CD4-positive, alpha-beta T cell treated with Interleukin-2 at 100 ng/mL for 4 hours (primary cell): ENCODE results near the gene ANGEL1.

Experiments used
- DNase-seq: peaks from one replicate; pipeline ENCODE4 v3.0.0-alpha.2; 2020; ENCODE audit warnings: low spot score

The ANGEL1 gene

DNA sequence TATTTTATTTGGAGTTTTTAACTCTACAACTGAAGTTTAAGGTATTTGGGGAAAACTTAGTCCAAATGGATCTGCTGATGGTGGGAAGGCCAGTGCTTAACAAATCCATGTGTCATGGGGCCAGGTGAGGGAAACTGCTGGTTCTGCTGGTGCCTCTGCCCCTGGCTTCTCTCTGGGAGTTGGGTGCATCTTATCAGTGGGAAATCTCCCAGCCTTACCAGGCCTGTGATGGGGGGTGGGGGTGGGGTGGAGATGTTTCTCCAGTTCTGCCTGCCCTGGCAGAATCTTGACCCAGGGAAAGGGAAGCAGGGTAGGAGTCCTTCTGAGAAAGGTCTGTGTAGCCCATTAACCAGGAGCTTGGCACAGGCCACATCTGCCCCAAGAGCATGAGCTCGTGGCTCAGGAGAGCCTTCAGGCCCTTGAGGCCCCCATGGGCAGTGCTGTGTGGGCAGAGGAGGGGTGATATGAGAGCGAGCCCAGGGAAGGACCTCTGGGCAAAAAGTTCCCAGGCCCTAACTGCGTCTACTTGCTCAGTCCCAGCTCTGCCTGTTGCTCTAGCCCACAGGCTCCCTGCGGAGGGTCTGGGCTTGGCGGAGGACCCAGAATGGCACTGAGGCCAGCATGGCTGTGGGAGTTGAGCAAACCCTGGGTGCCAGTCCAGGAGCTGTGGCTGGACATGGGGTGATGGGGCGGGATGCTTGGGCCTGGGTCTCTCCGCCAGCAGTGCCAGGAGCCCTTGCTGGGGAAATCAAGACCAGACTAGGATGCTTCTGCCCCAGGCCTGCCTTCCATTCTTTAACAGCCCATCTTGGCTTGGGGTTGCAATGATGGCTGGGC, 33.2 kb downstream of the ANGEL1 start:
- DNase-seq: no peak

DNA sequence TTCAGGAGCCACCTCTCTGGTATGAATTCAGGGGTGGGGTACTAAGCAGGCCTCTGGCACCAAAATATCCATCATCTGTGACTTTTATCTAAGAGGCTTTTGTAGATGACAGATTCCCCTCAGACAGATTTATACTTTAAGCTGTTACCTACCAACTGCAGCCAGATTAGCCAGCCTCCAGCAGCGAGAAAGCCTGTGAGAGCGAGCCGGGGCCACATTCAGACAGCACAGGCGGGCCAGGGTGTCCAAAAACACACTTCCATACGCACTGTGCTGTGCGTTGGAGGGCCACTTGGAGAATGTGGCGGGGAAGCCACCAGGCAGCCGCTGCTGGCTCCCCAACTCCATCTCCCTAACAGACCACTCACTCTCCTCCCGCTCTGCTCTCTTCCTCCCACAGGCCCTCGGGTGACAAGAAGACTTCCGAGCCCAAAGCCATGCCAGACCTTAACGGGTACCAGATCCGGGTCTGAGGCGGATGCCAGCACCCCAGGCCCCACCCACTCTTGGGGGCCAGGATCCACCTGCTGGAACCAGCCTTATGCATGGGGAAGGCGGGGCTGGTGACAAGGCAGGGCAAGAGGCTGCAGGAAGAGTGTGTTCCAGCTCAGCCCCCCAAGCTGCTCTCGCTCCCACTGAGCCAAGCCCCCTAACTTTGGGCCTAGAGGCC, 34.0 kb downstream of the ANGEL1 start:
- DNase-seq: no peak

DNA sequence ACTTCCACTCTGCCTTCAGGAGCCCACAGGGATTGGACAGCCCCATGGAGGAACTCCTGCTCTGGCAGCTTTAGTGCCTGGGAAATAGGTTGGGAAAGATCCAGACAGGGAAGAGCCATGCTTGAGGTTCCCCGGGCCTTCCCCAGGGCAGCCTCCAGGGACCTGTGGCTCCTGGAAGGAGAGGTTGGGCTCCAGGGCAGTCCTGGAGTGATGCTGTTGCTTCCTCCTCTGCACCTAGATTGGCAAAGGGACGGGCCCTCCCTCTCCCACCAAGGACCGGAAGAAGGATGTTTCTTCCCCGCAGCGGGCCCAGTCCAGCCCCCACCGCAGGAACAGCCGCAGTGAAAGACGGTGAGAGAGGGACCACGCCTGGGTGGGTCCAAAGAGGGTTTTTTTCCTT, 35.0 kb downstream of the ANGEL1 start:
- DNase-seq: no peak

DNA sequence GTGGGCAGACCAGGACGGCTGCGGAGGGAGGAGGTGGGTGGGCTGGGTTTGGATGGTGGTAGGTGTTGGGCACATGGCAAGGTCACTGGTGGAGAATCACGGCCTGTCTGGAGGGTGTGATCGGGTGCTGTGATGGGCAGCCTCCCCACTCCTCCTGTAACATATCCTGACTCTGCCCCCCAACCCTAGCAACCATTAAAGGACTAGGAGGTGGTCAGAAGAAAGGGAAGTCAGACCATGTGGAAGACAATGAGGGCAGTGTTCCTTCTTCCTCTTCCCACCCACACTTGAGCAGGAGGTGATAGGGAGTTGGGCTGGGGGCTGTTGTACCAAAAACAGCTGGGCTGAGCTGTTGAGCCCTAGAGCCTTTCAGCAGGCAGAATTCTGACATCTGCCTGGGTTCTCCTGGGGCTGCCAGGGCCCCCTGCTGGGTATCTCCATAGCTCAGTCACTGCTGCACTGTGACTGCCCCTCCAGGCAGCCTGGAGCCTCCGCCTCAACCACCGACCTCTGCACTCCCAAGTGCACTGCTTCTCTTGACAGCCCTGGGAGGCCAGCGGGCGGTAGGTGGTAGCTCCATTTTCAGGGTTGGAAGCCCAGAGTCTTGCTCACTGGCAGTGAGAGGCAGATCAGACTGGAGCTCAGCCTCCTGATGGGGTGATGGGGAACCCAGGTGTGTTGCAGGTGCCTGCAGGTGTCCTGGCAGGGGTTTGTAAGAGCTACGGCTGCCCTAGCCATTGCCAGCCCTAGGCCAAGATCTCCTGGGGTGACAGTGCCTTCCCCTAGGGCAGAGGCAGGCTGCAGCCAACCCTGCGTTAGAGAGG, 36.0 kb downstream of the ANGEL1 start:
- DNase-seq: no peak

DNA sequence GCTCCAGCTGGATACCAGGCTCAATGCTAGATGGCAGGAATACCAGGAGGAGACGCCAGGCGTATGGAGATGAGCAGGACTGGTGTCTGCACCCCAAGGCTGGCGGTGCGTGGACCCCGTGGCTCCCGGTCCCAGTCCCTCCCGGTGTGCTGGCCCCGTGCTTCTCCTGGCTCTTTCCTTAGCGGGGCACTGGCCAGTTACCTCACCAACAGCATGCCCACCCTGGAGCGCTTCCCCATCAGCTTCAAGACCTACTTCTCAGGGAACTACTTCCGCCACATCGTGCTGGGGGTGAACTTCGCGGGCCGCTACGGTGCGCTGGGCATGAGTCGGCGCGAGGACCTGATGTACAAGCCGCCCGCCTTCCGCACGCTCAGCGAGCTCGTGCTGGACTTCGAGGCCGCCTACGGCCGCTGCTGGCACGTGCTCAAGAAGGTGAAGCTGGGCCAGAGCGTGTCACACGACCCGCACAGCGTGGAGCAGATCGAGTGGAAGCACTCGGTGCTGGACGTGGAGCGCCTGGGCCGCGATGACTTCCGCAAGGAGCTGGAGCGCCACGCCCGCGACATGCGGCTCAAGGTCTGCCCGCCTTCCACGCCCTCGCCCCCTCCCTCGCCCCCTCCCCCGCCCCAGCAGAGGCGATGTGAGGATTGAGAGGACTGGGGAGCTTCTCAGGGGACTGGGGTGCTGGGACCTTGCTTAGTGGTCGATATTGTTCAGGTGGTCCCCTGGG, 36.8 kb downstream of the ANGEL1 start:
- no peak for DNase-seq

DNA sequence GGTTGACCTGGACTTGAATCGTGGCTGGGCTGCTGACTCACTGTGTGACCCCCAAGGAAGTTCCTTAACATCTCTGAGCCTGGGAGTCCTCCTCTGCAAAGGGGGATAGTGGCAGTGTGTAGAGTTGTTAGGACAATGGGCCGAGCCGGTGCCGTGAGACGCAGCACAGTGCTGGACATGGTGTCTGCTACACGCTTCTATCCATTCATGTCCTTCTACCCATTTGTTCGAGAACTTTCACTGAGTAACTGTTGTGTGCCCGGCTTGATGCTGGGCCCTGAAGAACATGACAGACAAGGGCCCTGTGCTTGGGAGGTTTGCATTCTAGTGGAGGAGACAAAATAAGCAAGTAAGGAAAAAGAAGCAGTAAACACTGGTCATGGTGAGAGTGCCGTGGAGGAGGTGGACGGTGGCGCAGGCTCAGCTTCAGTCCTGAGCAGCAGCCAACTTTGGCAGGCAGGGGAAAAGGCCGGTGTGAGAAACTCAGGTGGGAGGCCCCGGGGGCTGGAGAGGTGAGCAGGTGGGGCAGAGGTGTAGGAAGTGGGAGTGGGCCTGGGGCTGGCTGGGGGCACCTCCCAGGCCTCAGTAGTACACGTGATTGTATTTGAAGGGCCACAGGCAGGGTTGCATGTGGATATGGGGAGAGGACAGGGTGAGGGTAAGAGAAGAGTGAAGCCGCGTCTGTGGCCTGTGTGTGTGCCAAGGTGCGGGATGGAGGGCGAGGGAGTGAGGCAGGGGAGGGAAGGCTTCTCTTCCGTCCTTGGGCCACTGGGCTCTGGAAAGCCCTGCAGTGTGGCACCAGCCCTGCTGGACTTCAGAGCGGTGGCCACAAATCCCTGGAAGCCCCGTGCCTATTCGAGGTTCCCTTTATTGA, 37.6 kb downstream of the ANGEL1 start:
- no peak for DNase-seq

DNA sequence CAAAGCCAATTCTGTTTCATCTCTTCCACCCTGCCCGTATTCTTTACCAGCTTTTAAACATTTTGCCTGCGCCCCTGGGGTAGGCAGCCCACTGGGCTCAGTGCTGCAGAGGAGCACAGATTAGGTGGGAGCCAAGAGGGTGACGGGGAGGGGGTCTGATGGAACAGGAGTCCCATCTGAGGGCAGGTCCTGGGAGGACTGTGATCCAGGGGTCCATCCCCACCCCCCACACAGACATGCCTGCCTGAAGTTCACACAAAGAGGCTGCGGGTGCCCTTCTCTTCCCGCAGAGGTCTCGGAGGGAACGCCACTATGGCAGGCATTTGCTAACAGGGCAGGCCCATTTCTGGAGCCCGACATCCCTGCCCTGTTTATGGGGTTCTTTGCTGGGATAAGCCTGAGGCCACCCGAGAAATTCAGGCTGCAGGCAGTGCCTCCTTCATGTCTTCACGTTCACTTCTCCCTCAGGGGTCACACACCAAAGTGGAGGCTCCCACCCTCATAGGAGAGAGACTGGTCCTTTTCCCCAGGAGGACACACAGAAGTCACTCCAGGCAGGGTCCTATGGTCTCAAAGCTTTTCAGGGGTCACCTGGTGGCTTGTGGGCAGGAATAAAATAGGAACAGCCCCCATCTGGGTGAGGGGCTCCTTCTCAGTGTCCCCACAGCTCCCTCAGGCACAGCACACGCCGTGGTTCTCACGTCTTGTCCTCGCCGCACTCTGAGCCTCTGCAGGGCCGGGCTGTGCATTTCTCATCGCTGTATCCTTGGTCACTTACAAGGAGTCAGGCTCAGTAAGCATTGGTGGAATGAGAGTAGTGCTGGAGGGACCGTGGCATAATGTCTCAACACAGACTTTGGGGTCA, 38.5 kb downstream of the ANGEL1 start:
- DNase-seq: no peak

DNA sequence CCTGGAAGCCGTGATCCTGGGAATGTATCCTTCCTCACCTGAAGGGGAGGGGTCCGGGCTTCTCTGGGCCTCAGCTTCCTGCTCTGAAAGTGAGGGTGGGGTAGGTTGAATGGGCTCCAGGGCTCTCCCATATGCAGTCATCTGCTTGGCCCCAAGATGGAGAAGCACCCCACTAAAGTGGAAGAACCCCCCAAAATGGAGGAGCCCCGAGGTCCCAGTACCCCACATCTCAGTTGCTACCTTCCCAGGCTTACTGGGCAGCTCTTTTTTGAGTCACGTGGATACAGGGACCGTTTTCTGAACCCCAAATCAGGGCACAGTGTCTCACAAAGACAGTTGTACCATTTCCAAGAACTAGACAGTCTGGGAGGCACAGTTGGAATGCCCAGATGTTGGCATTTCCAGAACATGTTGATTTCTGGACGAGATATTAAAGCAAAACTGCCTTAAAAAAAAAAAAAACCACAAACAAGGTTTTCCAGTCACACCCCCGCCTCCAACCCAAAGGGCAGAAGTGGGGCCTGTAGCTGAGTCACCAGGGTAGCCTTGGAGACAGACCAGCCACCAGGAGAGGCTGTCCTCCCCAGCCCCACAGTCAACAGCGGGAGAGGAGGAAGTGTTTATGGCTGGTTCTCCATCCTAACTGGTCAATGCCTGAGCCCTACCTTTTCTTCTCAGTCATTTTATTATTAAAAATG, 39.3 kb downstream of the ANGEL1 start:
- peak; percentile 19 for DNase-seq

DNA sequence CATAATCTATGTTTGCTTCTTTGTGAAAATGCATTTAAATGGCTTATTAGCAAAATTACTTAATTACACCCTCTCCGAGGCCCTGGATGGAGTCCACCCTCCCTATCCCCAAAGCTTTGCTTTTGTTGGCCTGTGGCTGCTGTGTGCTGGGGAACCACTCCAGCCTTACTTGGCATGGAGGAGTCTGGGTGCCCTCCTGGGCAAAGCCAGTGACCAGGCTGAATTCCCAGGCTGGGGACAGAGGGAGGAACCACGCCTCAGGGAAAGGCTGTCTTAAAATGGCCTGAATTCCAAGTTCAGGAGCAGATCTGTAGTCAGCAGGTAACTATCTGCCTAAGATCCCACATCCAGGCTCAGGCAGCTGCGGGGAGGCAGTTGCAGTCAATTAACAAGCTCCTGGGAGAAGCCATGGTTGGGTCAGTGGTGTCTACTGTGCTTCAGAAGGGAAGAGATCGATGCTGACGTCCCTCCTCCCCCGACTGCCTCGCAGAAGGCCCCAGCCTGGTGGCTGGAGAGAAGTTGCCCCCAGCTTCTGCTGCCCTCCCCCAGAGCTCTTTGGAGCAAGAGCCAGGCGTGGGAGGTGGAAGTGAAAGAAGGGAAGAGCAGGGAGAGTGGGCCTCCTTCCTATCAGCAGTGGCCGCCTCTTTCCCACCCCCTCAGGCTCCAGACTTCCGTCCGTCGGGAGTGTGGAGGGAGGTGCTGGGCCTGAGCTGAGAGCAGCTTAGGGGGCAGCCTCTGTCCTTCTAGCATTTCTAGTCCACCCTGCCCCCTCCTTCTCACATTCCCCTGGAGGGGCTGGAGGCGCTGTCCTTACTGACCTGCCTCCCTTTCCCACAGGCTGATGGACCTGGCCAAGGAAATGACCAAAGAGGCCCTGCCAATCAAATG, 40.1 kb downstream of the ANGEL1 start:
- DNase-seq: no peak

DNA sequence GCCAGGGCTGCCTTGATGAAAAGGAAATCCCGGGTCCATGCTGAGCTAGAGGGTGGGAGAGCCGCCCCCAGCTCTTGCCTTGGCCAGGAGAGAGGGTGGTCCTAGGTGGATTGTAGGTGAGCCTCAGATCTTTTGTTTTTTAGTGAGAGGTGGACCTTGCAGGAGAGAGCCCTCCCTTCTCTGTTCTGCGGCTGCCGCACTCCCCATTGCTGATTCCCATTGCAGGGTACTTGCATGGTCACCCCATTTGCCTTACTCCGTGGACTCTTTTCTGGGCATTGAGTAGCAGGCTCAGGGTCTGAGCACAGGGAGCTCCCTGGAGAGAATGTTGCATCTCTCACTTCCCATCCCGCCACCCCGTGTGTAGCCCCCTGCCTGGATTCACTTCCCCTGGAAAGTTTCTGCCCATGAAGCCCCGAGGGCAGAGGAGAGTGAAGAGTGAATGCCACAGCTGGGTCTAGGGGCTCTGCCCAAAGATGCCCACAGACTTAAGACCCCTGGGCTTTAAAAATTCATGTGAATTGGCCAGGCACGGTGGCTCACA, 41.2 kb downstream of the ANGEL1 start:
- no peak for DNase-seq

DNA sequence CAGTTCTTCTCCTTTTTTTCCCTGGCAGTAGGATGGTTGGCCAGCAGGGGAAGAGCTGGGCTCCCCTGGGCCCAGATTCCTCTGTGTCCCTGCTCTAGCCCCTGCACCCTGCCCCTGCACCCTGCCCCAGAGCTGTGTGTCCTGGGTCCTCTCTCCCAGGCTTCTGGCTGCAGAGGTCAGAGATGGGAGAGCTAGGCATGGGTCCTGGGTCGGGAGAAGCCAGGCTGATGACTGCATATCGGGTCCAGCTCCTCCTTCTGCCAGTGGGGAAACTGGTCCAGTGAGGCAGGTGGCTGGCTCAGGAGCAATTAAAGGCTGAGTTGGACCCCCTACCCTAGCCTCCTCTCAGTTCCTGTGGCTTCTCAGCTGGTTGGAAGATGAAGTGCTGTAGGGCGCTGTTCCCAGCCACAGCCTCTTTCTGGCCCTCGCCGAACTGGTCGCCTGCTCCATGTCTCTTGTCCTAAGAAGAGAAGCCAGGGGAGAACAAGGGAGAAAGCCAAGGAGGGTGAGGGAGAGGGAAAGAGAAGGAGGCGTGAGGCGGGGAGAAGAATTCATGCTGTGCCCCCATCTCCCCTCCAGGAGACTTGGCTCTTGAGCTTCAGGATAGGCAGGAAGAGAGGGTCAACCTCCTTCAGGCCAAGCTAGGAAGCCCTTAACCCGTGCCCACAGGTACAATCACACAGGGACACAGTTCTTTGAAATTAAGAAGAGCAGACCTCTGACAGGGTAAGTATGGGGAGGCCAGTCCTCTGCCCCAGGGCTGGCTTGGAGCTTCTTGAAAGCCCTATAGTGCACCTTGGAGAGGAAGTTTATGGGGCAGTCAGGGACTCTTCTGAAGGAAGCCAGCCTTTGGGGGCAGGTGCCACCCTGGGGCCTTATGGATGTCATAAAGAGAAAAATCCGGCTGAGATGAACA, 41.9 kb downstream of the ANGEL1 start:
- no peak for DNase-seq

DNA sequence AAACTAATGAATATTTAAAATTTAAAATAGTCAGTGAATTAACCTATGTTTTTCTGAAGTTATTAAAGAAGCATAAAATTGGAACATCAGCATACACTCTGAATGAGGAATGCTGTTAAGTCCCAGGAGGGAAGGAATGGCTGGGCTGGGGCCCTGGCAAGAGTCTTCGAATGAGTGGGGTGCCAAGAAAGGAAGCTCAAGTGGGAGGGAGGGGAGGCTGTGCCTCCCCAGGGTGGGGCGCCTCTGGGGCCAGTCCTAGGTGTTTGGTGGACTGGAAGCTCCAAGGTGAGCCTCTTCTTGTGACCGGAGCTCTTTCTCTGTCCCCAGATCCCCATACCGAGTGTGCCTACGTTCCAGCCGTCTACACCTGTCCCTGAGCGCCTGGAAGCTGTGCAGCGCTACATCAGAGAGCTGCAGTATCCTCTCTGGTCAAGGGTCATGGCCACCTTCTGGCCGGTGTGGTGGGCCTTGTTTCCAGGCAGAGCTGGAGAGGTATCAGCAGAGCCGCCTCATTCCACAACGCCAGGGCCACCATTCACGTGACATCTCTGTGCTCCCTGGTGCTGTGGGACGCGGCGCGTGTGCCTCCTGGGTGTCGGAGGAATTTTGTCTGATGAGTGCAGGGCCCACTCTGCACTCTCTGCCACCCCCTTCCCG, 42.9 kb downstream of the ANGEL1 start:
- DNase-seq: no peak

DNA sequence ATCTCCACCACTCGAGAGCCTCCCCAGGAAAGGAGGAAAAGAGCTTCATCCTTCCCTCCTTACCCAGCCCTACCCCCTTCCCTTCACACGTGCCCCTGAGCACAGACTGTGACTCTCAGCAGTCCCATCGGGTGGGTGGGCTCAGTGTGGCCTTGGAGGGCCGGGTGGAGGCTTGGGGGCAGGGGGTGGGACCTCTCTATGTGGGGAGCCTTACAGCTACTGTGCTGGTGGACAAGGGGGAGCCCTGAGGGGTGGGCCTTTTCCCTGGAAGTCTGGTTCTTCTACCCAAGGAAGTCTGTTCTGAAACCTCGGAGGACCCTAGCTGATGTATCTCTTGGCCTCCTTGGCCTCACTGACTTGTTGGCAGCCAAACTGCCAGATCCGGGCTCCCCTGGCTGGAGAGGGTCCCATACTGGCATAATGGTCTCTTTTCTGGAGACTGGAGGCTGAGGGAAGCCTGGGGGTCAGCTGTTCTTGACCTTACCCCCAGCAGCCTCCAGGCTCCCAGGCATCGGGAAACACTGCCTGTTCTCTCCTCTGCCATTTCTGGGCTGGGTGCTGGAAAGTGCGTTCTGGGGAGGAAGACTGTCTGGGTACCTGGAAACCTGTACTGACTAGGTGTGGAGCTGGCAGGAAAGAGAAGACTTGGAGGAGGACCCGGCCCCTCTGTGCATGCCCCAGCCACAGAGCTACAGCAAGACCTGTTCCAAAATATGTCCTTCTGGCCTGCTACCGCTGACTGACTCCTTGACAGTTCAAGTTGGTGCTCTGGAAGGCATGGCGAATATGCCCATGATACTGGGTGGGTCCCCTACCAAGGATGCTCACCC, 43.8 kb downstream of the ANGEL1 start:
- DNase-seq: no peak

DNA sequence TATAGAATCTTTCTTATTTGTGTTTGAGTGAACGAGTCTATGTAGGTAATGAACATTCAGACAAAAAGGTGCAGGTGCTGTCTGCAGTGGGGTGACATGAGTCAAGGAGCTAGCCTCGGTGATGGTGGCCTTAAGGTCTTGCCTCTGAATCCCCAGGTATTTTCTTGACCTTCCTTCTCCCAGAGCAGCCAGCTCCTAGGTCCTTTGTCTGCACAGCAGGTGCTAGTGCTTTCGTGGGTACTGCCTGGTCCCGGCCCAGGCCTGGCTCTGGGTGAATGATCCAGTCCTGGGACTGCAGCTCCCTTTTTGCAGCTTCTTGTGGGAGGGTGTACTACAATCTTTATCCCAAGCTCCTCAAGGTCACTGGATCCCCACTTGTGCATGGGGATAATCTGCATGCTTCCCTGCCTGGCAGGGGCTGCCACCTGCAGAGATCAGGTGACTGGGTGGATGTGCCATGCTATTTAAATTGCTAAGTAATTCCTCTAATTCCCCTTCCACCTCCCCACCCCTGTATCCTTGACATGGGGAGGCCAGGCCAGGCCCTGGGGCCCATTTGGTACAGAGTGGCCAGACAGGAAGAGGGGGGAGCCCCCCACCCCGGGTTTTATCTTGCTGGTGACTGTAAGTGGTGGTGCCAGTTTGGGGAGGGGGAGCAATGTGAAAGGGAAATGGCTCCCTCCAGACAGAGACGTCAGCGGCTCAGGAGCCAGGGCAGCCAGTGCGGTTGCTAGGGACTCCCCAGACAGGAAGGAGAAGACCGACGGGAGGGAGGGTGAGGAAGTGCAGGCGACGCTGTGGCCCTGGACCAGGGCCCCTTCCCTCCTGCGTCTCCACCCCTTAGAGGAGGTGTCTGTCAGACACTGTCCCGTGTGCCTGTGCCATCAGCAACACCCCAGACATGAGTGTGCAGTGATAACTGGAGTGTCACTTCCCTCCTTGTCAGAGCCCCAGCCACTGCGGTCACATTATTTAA, 44.7 kb downstream of the ANGEL1 start:
- peak; percentile 85 for DNase-seq
